GM19395 (cell line): ENCODE data around the gene TSPAN9.

ENCODE experiments used
- ATAC-seq: cut with Tn5 transposase; IDR thresholded peaks from one replicate; pipeline ENCODE4 v1.9.1; 2021; ENCODE audit warnings: mild to moderate bottlenecking, moderate library complexity; ENCODE audit not compliant: unreplicated experiment

TSPAN9 gene

DNA sequence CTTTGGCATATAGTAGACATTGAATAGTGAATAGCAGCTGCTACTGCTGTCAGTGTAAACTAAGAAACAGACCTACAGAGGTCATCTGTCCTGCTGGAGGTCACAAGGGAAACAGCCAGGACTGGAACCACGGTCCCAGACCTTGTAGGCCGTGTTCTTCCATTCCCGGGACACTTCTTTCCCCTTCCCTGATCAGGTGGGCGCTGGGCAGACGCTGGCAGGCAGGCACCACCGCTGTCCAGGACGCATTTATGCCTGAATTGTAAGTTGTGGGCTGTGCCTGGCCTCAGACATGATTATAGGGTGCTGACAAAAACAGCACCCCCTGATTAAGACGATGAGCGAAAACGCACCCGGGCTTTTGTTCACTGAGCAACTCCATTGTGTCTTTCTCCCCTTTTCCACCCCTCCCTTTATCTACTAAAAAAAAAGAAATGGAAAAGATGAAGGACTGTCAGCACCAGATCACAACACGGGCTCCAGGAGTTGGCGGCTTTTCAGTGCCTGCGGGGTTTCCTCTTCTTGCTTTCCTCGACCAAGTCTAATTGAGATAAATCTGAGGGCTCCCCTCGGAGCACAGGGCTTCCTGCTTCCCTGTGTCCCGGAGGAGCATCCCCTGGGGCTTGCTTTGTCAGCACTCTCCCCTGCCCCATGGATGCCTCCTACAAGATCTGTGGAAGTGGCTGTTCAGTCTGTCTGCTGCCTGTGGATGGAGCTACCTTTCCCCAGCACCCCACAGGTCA lies 80.6 kb downstream of the TSPAN9 start:
- ATAC-seq, result no peak

DNA sequence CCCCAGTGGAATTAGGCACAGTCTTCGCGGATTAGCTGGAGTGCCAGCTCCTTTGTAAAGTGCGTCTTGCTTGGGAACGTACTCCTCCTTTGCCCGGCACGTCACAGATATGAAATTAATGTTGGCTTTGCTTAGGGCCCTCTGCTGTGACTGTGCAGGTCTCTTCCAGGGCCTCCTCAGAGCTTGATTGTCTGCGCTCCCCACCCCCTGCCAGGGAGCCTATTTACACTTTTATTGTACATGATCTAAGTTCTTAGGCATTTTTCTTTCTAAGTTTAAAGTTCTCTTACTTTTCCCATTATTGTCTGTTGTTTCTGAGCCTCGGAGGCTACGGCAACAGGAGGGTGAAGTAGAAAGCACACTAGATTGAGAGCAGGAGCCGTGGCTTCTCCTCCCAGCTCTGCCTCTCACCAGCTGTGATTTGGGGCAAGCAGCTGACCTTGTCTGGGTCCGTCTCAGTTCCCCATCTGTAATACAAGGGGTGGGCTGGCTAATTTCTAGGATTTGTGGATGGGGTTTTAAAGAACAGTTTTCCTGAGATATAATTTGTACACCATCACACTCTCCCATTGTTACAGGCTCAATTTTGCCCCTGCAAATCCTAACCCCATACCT lies 81.8 kb downstream of the TSPAN9 start:
- no peak for ATAC-seq

DNA sequence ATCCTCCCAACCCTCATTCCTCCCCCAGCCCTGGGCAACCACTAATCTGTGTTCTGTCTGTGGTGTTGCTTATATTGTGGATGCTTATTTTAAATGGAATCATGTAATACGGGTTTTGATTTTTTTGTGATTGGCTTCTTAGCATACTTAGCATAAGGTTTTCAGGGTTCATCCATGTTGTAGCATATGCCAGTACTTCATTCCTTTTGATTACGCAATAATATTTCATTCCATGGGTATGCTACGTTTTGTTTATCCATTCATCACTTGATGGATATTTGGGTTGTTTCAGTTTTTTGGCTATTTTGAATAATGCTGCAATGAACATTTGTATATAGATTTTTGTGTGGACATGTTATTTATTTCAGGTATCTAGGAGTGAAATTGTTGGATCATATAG lies 82.9 kb downstream of the TSPAN9 start:
- no peak for ATAC-seq

DNA sequence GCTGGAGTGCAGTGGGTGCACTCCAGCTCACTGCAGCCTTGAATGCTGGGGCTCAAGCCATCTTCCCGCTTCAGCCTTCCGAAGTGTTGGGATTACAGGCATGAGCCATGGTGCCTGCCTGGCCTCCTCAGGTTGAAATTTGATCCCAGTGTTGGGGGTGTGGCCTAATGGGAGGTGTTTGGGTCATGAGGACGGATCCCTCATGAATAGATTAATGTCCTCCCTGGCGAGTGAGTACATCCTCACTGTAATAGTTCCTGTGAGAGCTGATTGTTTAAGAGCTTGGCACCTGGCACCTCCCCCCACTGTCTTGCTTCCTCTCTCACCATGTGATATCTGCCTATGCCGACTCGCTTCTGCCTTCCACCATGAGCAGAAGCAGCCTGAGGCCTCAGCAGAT lies 84.7 kb downstream of the TSPAN9 start:
- ATAC-seq, result no peak

DNA sequence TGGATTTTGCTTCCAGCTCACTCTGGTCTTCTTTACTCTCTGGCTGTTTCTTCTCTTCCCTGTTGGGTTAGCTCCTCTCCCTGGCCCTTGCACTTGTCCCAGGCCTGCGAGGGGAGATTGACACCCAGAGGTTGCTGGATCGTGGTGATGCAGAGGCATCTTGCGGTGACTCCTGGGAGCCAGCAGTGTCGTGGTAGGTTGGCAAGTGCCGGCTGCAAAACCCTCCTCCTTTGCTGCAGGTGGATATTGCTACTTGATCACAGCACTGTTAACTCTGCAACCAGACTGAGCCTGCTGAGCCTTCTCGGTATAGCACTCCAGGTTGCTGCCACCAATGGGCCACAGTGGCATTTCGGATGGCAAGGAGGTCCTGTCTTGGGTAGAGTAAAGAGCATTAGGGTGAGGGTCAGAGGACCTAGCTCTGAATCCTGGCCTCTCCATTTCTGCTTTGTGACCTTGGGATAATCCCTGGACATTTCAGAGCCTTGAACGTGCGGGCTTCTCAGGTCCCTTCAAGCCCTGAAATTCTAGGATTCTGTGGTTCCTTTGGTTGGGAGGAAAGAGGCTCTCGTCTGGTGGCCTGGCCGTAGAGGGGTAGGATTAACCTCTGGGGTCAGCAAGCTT lies 87.4 kb downstream of the TSPAN9 start:
- ATAC-seq, result no peak

DNA sequence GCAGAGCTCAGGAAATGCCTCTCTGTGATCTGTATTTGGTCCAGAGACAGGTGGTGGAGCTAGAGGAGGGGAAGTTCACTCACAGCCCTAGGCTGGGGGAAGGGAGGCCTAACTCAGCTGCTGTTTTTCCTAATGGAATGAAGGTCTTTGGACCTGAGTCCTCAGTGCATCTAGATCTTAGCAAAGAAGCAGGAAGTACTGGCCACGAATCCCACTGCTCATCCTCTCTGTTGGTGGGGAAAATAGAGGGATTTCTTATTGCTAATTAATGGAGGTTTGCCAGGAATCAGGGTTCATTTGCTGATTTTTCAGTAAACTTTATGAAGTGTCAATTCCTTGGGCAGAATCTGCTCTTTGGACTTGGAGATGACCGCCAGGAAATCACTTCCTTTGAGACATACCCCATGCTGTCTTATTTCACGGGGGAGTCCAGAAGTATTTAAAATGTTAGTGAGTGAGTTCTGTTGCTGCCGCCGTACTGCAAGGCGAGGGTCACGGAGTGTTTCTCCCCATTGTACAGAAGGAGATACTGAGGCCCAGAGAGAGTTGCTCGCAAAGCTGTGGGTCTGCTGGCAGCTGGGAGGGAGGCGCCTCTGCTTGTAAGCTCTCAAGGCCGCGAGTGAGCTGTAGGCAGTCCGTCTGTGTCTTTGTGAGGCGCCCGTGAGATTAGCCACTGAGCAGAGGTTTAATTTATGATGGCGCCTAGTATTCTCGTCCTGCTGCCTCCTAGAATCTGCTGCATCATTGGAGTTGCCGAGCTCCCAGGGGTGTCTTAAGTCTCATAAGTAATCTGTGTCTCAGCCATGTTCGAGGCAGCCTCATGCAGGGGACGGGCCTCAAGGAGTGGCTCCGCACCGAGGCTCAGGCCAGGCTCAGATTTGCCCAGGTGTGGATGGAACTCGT lies 88.2 kb downstream of the TSPAN9 start:
- no peak for ATAC-seq

DNA sequence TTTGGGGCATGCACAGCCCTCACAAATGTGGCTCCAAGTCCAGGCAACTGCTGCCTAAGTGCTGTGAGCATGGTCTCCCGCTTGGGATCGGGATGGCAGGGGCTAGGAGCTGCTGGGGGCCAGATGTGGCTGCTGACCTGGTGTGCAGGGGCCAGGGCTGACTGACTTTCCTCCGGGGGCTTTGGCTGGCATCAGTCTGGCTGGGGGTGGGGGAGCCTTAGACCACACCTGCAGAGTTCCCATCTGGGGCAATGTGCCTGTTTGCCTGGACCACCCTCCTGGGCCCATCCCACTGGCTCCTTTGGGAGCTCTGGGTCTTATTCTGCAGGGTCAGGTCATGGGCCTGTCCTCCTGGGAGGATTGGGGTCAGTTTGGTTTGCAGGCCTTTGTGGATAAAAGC lies 90.5 kb downstream of the TSPAN9 start:
- no peak for ATAC-seq

DNA sequence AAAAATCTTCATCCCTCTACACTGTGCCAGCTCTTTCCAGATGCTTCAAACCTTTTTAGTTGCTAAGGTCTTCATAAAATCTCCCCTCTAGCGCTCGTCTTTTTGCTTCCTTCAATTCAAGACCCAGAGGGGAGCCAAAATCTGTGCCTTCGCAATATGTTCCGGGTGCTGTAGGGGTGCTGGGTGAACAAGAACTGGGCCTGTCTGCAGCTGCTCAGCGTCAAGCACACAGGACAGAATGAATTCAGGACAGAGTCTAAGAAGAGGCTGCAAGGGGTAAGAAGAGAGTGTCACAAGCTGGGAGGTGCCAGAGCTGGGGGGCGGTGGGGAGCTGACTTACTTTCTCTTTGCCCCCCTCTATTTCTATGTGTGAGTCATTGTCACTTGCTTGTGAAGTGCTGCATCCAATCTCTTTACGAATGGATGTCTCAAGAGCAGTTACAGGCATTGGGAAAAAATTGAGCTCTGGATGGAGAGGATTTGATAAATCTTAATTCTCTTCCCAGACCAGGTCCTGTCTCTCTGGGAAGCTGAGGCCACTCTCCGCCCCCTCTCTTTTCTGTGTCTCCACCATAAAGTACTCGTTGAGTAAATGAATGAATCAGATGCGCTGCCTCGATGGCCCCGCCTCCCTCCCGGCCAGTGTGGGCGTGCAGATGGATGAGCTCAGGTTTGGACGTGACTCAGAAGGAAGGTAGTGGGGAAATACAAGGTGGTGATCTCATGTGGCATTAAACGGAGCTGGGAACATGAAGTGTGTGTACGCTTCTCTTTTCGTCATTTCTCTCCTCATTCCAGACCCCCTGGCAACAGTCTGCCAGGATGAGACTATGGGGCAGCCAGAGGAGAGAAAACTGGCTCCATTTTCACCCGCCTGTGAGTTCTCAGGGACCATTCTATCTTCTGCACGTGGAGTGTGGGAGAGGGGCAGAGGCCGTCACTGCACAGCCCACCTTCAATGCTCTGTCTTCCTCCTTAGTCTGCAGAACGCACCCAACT lies 91.3 kb downstream of the TSPAN9 start:
- no peak for ATAC-seq

DNA sequence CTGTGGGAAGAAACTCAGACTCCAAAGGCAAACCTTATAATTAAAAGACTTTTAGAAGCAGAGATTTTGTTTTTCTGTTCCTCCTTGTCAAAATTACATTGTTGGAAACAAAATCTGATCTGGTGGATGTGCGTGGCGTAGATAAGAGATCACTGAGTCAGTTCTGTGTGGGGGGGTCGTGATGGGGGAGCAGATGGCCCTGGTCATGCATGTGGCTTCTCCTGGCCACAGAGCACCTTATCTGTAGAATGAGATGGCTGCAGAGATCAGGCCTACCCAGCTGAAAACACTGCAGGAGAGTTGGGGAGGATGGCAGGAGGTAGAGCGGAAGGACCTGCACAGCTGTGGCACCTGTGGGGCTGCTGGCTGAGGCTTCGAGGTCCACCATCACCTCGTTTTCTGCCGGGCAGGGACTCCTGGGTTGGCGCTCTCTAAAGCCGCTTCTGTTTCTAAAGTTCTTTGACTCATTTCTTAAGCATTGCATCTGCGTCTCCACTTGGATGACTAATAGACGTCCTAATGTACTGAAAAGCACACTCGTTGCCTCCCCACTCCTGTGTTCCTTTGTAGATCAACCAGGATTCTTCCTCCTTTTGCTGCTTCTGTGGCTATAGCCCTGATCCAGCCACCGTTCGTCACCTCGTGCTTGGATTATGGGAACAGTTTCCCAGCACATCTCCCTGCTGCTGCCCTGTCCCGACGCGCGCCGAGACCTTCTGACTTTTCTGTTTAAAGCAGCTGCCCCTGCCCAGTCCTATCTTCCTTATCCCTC lies 93.4 kb downstream of the TSPAN9 start:
- no peak for ATAC-seq

DNA sequence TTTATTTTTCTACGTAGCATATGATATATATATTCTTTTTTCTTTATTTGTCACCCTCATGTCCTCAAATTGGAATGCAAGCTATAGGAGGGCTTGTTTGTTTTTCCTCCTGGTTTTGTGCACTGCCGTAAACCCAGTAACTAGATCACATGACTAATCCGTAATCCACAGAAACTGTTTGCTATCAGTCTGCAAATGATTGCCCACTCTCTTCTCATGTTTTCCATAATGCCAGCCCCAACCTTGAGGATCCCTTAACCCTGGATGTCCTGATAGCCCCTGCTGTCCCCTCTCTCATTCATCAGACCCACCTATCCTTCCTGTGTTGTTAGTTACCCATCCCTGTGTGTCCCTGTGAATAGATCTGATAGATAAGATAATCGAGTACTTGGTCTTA lies 94.0 kb downstream of the TSPAN9 start:
- ATAC-seq, result no peak

DNA sequence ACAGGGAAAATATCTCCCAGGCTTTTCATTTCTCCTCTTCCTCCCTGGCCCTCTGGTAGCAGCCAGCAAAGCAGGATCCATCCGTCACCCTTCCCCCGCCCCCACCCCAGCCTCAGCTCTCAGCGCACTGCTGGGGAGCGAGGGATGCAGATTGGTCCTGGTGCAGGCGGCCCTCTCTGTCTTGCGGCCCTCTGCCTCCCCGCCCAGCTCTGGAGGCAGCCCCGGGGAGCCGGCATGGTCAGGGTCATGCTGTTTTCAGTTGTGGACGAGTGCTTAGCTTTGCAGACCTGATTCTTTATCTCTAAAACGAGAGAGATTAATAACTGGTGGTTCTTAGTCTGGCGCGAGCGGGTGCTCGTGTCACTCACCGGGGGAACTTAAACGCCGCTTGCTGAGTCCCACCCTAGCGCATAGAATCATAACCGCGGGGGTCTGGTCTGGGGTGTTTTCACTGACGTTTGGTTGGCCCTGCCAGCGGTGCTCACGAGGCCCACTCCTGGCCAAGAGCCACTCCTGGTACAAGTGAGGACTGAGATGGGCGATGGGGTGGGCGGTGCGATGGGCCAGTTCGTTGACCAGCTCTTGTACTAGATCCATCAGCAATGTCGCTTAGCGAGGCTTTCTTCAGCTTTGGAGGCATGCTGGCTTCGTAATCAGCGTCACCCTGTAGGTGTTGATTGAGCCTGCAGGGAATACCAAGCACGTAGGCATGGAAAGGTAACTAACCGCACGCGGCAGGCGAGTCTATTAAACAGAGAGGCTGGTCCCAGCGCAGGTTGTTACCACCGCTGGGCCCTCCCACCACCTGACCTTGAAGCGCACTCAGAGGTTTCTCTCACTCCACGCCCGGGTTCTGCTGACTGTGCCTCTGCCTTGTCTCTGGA lies 95.2 kb downstream of the TSPAN9 start:
- no peak for ATAC-seq

DNA sequence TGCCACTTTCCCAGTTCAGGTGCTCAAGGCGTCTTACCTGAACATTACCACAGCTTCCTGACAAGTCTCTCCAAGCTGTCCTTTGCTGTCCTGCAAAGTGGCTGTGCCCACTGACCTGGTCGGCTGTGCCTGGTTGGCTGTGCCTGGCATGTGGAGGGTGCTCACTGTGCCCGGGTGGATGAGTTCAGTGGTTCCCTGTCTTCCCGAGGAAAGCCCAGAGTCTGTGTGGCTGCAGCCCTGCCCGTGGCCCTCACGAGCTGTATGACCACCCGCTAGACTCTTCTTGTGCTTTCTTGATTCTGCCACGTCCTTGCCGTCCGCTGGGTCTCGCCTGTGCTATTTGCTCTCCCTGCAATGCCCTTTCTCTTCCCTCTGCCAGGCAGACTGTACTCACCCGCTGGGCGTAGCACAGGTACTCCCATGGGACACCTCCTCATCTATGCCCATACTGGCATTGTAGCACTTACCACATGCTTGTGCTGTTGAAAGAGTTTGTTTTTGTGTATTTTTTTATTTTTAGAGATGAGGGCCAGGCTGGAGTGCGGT lies 95.9 kb downstream of the TSPAN9 start:
- no peak for ATAC-seq

DNA sequence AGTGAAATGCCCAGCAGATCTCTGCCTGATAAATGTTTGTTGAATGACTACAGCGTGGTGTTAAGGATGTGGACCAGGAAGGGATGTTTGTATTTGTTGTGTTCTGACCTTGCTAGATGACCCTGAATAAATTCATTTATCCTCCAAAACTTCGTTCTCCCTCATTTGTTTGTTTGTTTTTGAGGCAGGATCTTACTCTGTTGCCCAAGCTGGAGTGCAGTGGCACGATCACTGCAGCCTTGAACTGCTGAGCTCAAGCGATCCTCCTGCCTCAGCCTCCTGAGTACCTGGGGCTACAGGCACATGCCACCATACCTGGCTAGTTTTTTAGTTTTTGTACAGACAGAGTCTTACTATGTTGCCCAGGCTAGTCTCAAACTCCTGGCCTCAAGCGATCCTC lies 96.7 kb downstream of the TSPAN9 start:
- no peak for ATAC-seq

DNA sequence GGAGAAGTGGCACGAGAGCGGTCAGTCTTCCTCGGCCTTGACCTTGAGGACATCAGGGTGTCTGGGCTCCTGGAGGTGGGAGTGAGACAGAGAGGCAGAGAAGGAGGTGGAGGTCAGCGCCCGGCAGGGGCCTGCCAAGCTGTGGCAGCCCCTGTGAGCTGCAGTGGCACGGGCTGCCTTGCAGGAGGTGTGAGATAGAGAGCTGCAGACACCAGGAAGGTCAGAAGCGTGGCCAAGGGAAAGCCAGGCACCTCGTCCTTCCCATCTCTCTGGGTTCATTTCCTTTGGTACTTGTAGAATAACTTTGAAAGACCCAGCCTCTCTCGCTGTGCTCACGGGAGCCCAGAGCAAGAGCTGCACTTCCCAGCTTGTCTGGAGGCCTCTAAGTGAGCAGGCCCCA lies 98.1 kb downstream of the TSPAN9 start:
- no peak for ATAC-seq

DNA sequence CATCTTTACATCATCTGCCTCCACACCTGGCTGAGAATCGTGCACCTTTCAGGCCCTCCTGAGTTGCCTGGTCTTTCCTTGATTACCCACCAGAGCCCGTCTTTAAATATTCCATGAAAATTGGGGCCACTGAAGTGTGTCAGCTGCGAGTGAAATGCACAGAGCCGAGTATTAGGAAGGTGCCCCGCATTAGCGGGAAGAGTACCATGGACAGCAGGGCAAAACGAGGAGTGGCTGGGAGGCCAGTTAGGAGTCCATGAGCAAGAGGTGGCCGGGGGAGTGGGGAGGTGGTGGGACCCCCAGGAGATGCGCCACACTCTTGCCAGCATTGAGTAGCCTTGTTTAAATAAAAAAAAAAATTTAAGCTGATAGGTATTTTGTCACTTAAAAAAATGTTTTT lies 99.6 kb downstream of the TSPAN9 start:
- ATAC-seq, result no peak

DNA sequence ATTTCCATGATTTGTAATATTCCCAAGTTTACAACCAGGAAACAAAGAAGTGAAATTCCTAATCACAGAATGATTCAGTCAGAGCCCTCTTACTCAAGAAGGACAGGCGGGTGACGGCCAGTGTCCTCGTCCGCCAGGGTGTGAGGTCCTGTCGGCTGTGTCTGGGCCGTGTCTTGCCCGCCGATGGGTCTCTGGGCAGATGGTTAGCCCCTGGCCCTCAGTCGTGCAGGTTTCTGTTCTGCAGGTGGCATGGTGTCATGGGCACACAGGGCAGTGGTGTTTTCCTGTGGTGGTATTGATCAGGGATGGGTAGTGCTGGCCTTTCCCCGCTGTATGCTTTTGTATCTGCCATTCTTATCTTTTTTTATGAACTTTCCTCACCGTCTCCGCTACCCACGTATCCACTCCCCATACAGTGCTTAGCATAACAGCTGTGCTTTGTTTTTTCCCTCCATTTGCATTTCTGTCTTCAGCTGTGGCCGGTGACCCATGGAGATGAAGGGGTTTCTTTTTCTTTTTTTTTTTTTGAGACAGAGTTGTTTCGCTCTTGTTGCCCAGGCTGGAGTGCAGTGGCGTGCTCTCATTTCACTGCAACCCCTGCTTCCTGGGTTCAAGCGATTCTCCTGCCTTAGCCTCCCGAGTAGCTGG lies 100.7 kb downstream of the TSPAN9 start:
- no peak for ATAC-seq

DNA sequence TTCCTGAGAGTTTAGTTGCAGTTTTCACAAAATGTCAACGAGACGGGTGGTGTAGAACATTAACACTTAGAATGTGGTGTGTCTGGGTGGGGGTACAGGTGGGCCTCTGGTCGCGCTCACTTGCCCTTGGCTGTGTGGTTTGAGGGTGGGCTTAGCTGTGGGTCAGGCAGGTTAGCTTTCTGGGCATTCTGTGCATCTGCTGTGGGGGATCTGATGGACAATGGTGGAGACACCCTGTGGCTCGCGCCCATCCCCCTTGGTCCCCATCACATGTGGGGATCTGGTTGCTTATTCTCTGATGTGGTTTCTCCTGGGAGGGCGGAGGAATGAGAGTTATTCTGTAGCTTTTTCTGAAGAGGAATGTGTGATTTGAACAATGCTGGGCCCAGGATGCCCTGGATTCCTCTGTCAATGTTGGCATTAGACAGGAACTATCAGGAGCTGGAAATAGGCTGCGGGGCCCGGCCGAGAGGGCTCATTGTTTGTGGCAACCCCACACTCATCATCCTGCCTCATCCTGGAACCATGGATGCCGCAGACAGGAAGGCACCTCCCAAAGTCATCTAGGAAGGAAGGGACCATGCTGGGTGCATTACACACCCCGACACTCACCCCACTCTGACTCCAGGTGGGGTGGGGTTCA lies 101.6 kb downstream of the TSPAN9 start:
- no peak for ATAC-seq
